Heart left ventricle (tissue), 13 donors: ENCODE results near the gene KISS1.

ENCODE experiments used
- CTCF ChIP-seq, 12 donors: fragments of 200-600 bp; sonication (generic) in 4 of 12; IDR thresholded peaks; one replicate each; pipeline versions ENCODE4 v1.5.0 to v1.8.0; 2018 to 2022; ENCODE audit warnings: antibody characterized with exemption in 12 of 12, mild to moderate bottlenecking in 5 of 12
- POLR2A ChIP-seq, 2 donors: fragments of 450-650 bp; IDR thresholded peaks; one replicate each; pipeline ENCODE4 v1.6.1; 2017; ENCODE audit warnings: antibody characterized with exemption in 2 of 2, mild to moderate bottlenecking in 2 of 2, moderate library complexity in 2 of 2
- donor health status: ischemic (EF 13 %, LVEDD 7.1; RV severe dilation, severe dysfunction).
- donor health status: DM: no; HTN: yes; CAD: no.
- donor health status: DM: no; HTN: no; CAD: no.
- donor health status: ischemic (EF 25% LVEDD 6.9; RV normal size, moderate dysfunction).
- donor health status: ischemic (EF 25% LVEDD 5.7; RV mildly dilated, moderate dysfunction).
- donor health status: ischemic (EF 35%, LVEDD 5.7; RV mildly dilated, moderate dysfunction).
- donor health status: nonischemic (EF 11% LVEDD 7.7; RV severe dilation, severe dysfunction).
- donor health status: DM: yes; HTN: yes; CAD: no.
- donor health status: PGD.
- donor health status: ischemic (EF 29% LVEDD 5.4; RV normal size, mild dysfunction).
- donor health status: nonischemic (EF 23%, LVEDD 6.1; RV moderate dilation, normal function).

GRCh38 chr1:204186597-204186996 lies 9.7 kb downstream of the KISS1 start:
- no peak for TF ChIP-seq CTCF (IDR thresholded peaks at IDR 0.05)
- TF ChIP-seq POLR2A (IDR thresholded peaks at IDR 0.05), result no peak
